ENCODE measurements around the gene CCL5.

- TF ChIP-seq CTCF (IDR thresholded peaks at IDR 0.05; ENCODE audit: low read length) (no peak), EZH2 (IDR thresholded peaks at IDR 0.05; ENCODE audit: borderline replicate concordance, low read length) (no peak)
These were observed 26.9 kb upstream of the CCL5 start for GRCh38 chr17:35906926-35907637.
